Right ventricle myocardium superior (tissue), 1 donor: ENCODE measurements around the gene FERMT2. TPM values are rescaled to one million over a fixed set of nuclear protein-coding genes. Genes with fewer than 3 reads are reported as not detected.
"Not testable (repeated sequence)": the region's sequence is repeated elsewhere in the genome, so short reads cannot be mapped to it uniquely, and the experiment has no call there.

Experiments
- ATAC-seq: fragments of 200-7000 bp; cut with Tn5 transposase; one replicate; pipeline ENCODE4 v1.9.1; 2020; ENCODE audit warnings: mild to moderate bottlenecking; ENCODE audit not compliant: poor library complexity
- DNase-seq: peaks from one replicate; pipeline ENCODE4 v3.0.0-alpha.2; 2020
- intact Hi-C: fragments of 100-400 bp; cut with DNase I; formaldehyde crosslinking; loops from one replicate; pipeline ENCODE4 v1.11.2; 2022
- total RNA-seq: library from RNA; stranded (reverse); fragmentation: NEBNext Ultra II Directional; extraction: Animal tissue kit (Norgen Biotek cat#: 25700); gene quantifications from one replicate; pipeline ENCODE4 v1.2.1, GENCODE V29; 2021
- donor health status: DM: no; HTN: yes; CAD: no; lungs with severe emphysema.

FERMT2 gene
- total RNA-seq, 1 donor from 2014 or later: 116 TPM

DNA sequence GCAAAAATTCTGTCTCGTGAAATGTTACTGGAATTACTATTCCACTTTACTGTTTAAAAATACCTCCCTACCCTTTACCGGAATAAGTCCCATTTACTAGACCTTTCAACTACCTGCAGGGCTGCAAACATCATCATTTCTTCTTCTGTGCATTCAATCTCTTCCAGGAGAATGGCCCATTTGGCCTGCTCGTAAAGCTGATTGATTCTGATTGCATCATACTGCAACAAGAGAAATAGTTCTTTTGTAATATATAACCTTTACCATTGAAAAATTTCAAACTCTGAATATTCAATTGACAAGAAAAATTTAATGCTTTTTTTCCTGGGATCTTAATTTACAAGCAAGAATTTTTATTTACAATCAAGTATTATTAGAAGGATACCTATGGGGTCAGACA, 72.4 kb downstream of the FERMT2 start:
- intact Hi-C loops: no loop called here
- no peak for DNase-seq
- ATAC-seq: peak; percentile 18

DNA sequence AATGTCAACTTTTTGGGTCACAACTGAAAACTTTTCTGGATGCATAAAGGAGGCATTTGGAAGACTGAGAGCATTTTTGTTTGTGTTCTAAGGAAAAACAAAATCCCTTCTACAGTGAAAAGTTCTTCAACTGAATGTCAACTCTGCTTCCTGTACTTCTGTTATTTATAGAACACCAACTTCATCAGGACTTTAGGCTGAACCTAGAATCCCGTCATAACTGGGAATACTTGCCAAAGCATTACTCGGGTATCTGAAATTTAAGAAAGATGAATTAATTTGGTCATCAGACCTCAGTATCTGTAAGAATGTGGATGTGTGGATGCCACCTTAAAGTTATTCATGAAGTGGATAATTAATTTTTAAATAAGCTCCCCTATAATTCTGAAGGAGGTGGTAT, 73.2 kb downstream of the FERMT2 start:
- DNase-seq (no peak), ATAC-seq (peak; percentile 67)
- intact Hi-C loops: no loop called here

DNA sequence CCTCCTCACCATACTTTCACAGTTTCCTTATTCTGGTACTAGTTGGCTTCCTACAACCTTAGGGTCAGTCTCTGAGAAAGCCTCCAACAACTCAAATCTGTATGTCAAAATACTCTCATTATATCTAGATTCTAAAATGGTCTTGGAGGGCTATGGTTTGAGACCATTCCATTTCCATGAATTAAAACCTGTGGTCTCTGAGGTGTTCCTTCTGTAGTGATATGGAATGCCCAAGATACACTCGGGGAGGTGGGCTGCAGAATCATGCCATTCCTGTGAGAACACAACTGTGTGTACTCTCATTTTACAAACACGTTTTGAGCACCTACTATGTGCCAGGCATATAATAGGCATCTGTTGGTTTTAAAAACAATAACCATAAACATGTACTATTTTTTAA, 74.0 kb downstream of the FERMT2 start:
- DNase-seq: no peak
- intact Hi-C loops: no loop called here
- no peak for ATAC-seq

DNA sequence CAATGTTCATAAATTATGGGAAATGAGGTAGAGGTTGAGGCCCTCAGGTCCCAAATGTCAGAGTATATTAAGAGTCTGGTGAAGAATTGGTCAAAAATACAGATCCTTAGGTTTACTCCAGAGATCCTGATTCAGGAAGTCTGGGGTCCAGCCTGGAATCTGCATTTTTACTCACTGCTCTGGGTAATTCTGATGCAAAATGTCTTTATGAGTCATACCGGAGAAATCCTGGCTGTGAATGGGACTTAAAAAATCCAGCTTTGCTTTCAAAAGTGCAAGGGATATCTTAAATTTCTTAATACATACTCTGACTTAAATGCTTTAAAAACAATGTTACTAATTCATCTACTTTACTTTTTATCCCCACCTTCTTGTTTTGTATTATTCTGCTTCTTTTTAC, 74.5 kb downstream of the FERMT2 start:
- DNase-seq (no peak), ATAC-seq (no peak)
- intact Hi-C loops: no loop called here

DNA sequence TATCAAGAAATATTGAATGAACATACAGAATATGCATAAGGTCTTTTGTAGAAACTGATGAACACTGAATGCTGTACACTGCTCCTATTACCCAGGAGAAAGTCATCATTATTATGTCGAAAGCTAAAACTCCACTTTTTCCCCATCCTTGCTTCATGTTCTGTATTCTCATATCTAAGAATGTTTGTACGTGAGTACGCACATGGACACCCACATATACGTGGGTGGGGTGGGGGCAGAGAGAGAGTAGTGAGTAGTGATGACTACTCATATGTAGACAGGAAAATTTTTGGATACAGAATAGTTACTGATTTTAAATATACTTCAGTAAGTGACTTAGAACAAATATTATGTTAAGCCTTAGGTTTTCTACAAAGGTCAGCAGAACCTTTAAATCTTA, 75.1 kb downstream of the FERMT2 start:
- intact Hi-C loops: no loop called here

DNA sequence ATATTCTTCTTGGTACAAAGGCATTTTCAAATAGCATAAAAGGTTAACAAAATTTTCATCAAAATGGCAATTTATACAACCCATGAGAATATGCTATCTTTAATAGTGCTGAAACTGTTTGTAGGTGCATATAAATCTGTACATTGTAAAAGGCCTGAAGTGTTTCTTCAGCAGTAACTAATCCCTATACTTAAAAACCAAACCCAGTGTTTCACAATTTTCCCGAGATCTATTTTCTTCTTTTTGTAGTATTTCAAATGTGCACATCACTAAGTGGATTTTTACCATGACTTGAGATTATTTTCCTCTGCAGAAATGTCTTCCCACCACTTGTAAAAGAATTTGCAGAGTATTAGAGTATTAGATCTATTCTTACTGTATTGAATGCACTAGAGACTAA, 76.5 kb downstream of the FERMT2 start:
- intact Hi-C loops: no loop called here
- no peak for ATAC-seq
- no peak for DNase-seq

More for the DNA sequence above, 75.1 kb downstream of the FERMT2 start:
- DNase-seq (no peak), ATAC-seq (no peak)

DNA sequence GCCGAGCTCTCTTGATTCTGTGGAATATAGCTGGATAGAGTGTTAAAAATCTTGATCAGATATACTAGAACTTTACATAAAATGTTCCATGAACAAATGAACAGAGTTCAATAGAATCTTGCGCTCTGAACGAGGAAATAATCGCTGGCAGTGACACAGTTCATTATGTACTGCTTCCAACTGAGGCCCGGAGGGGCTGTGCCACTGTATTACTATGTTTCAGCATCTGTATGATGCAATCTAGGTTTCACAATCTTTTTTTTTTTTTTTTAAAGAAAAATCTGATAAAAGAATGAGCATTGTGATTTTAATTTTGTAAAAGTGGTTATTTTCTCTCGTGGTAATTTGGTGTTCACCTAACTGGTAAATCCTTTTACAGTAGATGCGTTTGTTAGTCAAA, 77.2 kb downstream of the FERMT2 start:
- peak; percentile 65 for DNase-seq
- intact Hi-C loops: no loop called here
- ATAC-seq: peak; percentile 62

DNA sequence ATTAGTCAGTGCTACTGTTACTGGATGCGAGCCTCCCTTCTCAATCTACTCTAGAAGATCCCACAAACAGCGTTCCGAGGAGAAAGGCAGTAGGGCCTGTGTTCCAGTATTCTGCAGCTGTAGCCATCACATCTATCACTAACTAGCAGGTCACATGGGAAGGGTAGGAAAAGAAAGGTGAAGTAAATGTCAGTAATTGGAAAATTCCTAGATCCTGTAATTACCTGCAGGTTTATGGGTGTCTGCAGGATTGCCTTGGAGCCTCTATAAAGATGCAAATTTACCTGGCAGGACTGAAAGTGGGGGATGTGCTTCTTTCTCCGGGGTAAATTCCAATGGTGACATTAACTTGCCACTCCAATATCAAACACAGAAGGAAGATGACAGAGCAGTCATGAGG, 77.8 kb downstream of the FERMT2 start:
- intact Hi-C loops: no loop called here
- ATAC-seq: no peak
- no peak for DNase-seq

DNA sequence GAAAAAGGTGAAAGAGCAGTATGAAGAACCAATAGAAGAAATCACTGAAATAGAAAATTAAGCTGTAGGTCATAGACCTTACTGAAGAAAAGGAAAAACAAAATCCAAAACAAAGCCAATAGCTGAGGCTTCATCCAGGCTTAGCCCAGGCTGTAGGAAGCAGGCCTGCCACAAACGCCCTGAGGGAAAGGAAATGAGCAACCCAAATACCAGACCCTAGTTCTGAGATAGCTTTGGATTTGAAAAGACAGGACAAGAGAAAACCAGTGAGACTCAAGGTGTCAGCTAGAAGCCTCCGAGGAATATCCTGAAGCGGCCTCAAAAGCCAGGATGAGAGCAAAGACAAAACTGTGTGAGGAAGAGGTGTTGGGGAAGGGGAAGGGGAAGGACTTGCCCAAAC, 79.2 kb downstream of the FERMT2 start:
- DNase-seq (no peak), ATAC-seq (no peak)
- intact Hi-C loops: no loop called here

DNA sequence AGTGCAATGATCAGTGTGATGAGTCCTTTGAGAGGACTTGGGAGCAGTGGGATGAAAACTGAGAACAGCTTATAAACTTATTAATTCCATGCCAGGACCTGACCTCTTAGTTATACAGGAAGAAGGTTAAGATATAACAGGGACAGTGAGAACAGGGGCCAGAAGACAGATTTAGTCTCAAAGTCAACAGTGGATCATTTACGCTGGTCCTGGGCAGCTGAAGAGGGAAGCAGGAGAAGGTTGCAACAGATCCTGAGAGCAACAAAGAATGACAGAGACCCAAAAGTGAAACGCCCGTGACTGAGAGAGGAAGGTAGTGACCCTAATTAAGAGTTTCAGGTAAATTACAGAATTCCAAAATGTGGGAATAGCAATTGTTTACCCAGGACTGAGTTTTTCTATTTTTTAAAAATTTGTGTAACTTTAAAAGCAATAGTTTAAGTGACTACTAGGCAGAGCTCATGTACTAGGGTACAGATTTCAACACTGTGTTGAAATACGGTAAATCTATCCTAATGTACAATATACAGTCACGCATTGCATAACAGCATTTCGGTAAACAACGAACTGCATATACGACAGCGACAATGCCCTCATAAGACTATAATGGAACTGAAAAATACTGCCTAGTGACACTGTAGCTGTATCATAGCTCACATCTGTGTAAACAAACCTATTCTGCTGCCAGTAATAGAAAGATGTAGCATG, 81.8 kb downstream of the FERMT2 start:
- ATAC-seq (no peak), DNase-seq (no peak)
- intact Hi-C loops: no loop called here

DNA sequence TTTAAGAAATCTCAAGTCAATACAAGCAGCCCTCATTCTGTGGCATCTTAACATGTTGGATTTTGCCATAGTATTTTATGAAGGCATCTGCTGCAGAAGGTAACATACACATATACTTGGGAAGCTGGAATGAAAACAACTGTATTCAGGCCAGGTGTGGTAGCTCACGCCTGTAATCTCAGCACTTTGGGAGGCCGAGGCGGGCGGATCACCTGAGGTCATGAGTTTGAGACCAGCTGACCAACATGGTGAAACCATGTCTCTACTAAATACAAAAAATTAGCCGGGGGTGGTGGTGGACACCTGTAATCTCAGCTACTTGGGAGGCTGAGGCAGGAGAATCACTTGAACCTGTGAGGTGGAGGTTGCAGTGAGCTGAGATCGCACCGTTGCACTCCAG, 86.0 kb downstream of the FERMT2 start:
- ATAC-seq, intact Hi-C loops, DNase-seq: not testable (repeated sequence)

DNA sequence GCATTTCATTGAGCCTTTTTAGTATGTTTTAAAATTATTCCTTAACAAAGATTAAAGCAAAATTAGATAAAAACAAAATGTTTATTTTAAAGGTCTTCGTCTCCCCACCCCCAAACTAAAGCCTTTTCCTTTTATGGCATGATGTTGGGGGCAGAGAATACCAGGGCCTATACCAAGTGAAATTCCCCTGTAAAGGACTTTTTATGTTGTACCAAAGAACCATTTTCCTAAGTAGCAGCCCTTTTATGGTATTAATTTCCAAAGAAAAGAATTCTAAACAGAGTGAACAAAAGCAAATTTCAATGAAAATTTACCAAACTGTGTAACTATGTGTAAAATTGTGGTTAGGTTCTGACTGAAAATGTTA, 87.5 kb downstream of the FERMT2 start:
- DNase-seq (no peak), ATAC-seq (no peak)
- intact Hi-C loops: no loop called here

DNA sequence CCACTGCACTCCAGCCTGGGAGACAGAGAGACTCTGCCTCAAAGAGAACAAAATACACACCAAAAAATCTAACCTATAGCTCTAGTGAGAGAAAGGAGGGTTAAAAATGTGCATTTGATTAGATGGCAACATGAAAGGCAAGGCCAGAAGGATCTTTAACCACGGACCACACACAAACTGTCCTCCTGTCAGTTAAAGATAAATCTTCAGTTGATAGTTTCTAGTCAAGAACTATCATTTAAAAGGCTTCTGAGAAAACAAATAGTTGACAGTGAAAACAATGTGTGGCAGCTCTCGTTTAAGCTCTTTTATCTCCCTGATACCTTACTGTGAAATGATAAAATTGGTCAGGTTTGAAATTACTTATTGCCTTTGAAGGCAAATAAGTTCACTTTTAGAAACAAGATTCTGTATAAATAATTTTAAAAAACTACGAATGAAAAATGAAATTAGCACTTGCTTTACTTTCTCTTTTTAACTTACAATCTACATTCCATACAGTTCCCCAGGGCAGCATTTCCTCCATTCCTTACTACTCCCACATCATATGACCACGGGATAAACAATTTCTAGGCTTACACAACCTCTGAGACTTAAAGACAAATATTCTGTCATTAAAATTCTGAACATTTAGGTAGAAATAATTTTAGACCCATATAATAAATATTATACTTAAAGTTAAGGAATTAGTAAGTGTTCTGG, 88.1 kb downstream of the FERMT2 start:
- ATAC-seq (no peak), DNase-seq (no peak)
- intact Hi-C loops: no loop called here

DNA sequence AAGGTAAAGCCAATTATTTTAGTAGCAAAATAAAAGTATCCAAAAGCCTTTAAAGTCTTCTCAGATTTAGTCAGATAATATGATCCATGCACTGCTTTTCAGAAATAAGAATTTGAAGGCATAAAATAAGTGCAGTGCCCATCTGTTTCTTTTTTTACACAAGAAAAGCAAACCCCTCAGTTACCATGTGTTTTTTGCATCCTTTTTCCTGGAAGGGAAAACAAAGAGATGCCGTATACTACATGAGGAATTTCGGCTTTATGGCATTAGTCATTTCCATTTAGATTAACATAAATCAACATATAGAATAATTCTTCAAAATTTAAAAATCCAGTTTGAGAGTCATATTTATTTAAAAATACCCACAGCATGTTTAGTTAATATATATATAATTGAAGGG, 89.4 kb downstream of the FERMT2 start:
- intact Hi-C loops: no loop called here
- ATAC-seq (no peak), DNase-seq (no peak)

DNA sequence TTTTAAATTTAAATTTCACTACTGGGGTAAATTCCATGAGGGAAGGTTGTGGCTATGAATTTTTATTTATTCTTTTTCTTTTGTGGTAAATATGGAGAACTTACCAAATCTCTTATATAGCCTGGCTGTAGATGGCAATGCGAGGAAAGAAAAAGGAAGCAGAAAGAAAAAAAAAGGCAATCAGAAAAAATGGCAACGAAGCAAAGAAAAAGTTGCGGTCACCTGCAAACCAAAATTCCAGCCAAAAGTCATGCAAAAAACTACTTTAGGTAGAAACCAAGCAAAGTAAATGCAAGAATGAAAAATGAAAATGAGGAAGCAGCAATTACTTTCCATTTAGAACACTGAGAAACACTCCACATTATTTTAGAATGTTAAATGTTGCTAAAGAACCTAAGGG, 89.9 kb downstream of the FERMT2 start:
- intact Hi-C loops: no loop called here
- ATAC-seq (no peak), DNase-seq (no peak)

DNA sequence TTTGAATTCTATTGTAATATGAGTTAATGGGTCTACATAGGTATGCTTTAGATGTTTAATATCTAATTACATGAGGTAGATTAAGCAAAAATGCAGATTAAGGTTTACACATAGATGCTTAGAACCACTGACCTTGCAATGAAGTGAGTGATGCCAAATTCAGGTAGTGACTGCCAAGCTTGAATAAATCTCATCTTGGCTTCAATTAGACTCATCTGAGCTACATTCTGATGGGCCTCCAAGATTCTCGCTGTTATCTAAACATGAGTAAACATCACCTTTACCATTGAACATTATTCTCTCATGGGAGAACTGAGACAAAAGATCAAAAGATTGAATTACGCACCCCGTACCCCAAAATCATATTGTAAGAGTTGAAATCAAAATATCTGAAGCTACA, 90.6 kb downstream of the FERMT2 start:
- intact Hi-C loops: no loop called here
- ATAC-seq: no peak
- no peak for DNase-seq

DNA sequence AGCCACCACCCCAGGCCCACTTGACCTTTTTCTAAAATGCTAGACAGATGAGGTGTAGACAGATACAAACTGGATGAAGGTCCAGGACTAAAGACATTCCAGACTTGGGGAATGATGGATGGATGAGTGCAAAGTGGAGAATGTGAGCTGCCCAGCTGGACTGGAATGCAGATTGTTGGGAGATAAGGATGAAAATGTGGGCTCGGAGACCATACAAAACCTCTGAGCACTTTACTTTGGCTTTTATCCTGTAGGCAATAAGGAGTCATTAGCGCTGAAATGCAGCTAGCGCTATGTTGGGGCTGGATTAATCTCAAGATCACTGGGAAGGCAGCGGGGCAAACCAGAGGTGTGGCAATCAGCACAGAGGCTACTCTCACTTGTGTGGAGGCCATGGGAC, 94.7 kb downstream of the FERMT2 start:
- DNase-seq: no peak
- intact Hi-C loops: no loop called here
- ATAC-seq: no peak

DNA sequence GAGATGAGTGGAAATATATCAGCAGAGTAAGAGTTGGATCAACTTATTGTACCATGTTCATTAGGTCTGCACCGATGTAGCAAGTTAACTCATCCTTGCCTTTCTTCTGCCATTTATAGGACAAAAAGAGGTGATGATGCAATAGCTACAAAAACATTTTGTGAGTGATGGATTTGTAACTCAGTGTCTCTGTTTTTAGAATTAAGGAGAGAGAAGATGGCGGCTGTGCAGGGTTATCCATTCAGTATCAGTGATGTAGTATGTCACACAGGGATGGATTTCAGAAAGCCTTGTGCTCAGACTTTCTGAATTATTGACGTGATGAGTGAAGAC, 97.4 kb downstream of the FERMT2 start:
- intact Hi-C loops: no loop called here
- ATAC-seq (no peak), DNase-seq (no peak)

DNA sequence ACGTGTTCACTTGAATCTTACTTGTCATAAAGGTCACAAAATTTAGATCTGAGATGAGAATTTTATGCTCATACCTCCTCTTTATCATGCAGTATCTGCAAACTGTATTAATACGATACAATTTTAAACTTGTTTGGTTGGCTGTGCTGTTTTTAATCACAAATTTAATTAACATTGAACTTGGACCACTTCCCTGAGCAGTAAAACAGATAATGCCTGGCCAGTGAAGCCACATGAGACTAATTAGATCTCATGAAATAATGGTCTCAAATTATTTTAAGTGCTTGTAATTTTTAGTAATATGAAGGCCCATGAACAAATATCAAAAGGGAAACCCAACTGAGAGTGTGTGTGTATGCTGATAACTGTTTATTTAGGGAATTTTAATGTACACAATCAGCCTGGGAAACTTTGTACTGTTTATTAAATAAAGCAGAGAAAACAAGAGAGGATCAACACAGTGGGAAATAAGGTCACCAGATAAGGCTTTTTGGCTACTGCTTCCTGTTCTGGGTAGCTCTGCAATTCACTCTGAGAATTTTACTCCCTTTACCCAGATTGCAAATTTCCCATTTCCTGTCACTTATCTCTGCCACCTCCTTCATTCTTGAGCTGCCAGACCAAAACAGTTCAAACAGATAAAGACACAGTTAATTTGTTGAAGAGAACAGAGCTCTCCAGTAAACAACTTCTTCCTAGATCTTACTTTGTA, 97.9 kb downstream of the FERMT2 start:
- intact Hi-C loops: no loop called here
- peak; percentile 34 for ATAC-seq
- no peak for DNase-seq

DNA sequence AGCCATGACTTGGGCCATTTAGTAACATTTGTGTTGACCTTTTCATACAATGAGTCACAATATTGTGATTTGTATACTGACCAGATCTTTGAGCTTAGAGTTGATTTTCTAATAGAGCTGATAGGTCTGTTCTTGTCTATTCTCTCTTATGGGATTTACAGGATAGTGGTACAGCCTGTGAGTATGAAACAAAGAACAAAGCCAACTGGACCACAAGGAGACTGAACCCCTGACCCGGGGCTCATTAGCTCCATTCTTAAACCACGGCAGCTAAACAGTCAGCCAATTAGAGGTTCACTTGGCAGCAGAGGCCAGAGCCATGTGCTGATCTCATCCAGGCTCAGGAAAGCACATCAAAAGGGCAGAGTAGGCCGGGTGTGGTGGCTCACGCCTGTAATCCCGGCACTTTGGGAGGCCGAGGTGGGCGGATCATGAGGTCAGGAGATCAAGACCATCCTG, 100.4 kb downstream of the FERMT2 start:
- no peak for DNase-seq
- intact Hi-C loops: no loop called here
- ATAC-seq: no peak
